Fibroblast of pulmonary artery (primary cell): ENCODE results near the gene GPR137.

ENCODE experiments used
- DNase-seq: peaks from one replicate; pipeline ENCODE4 v3.0.0-alpha.2; 2010; ENCODE audit warnings: low read depth
- H3K4me3 ChIP-seq: replicated peaks from 2 replicates; pipeline ENCODE4 v1.5.1; 2011; ENCODE audit warnings: low read depth, mild to moderate bottlenecking, control low read depth, low read length, moderate library complexity
- CTCF ChIP-seq: IDR thresholded peaks from 2 replicates; pipeline ENCODE4 v1.5.1; 2011; ENCODE audit warnings: mild to moderate bottlenecking, control low read depth, low read length, inconsistent platforms; ENCODE audit errors: missing control alignments

GPR137 gene

GRCh38 chr11:64288353-64288750 lies 2.7 kb downstream of the GPR137 start:
- no peak for DNase-seq
- no peak for TF ChIP-seq CTCF
- H3K4me3 ChIP-seq: no peak overlapping the region

DNA sequence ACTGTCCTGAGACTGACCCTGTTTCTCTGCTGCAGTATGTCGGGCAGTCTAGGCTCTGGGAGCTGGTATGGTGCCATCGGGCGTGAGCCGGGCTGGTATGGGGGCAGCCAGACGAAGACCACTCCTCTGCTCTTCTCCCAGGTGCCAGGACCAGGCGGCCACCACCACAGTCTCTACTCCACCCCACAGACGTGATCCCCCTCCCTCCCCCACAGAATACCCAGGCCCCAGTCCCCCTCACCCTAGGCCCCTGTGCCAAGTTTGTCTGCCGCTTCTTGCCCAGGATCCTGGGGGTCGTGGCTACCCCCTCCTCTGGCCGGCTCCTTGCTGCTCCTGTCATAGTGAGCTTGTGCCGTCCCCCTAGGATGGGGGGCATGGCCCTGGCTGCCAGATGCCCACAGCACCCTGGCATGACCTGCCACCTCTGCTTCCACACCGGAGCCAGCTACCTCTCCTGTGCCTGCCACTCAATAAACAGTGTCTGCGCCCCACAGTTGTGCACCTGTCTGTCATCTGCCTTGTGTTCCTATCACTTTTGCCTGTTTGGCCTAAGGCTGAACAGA lies 3.4 kb downstream of the GPR137 start:
- TF ChIP-seq CTCF: no peak
- no peak overlapping the region for H3K4me3 ChIP-seq
- DNase-seq: no peak

DNA sequence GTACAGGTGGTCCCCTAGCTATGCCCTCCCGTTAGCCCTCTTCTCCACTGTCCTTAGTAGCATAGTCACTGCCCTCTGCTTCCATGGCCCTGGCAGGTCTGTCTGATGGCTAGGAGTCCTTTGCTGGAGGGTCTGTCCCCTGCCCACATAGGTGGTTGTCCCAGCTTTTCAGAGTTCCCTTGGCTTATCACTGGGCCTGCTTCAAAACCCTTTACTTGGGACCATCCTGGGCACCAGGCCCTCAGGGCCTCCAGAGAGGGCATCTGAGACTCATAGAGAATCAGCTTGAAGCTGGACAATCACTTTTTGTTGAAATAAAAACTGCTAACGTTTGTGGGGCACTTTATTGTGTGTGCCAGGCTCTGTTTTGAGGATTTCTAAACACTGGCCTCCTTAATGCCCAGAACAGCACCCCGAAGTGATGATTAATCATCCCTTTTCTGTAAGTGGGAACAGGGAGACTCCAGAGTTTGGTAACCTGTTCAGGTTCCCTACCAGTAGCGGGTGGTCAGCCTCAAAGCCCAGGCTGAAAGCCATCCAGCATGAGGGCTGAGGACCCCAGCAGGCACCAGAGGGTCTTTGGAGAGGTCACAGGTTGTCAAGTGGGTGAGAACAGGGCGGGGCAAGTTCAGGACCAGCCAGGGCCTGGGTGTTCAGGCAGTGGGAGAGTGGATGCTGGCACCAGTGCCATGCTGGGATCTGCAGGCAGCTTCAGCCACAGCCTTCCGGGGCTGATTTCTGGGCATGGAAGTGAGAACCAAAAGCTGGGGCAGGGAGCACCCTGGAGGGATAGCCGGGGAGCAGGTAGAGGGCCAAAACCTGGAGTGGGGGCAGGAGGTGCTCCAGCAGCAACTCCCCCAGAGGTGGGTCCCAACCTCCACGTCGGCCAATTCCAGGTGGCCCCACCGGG lies 5.0 kb downstream of the GPR137 start:
- no peak for DNase-seq
- TF ChIP-seq CTCF: no peak
- no peak overlapping the region for H3K4me3 ChIP-seq

DNA sequence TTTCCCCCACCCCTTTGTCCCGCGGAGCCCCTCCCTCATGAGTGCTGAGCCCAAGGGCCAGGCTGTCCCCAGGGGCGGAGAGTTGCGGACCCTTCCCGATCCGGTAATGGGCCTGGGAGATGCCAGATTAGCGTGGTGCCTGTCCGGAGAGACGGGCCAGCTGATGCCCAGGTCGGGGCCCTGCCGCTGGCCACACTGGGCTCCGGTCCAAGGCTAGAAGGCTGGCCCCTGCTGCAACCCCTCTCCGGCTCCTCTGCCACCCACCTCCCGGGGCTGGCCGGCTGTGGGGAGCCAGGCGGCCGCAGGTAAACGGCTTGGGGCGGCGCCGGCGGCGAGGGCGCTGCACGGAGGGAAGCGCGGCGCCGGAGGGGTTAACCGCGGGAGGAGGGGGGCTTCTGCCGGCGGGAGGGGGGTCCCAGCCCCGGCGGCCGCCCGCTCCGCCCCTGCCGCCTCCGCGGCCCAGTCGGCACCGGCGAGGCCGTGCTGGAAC lies 5.7 kb downstream of the GPR137 start, which contains the start of gene KCNK4:
TSS of gene KCNK4 (plus strand) at position 41 of the 490 bp plus-strand sequence. CDS start 1,717 bp downstream, outside the sequence.
- H3K4me3 ChIP-seq: no peak within 1 kb of the TSS
- no peak for TF ChIP-seq CTCF
- DNase-seq: no peak

GRCh38 chr11:64291752-64292459 lies 6.3 kb downstream of the GPR137 start:
- no peak for DNase-seq
- H3K4me3 ChIP-seq: no peak overlapping the region
- no peak for TF ChIP-seq CTCF

DNA sequence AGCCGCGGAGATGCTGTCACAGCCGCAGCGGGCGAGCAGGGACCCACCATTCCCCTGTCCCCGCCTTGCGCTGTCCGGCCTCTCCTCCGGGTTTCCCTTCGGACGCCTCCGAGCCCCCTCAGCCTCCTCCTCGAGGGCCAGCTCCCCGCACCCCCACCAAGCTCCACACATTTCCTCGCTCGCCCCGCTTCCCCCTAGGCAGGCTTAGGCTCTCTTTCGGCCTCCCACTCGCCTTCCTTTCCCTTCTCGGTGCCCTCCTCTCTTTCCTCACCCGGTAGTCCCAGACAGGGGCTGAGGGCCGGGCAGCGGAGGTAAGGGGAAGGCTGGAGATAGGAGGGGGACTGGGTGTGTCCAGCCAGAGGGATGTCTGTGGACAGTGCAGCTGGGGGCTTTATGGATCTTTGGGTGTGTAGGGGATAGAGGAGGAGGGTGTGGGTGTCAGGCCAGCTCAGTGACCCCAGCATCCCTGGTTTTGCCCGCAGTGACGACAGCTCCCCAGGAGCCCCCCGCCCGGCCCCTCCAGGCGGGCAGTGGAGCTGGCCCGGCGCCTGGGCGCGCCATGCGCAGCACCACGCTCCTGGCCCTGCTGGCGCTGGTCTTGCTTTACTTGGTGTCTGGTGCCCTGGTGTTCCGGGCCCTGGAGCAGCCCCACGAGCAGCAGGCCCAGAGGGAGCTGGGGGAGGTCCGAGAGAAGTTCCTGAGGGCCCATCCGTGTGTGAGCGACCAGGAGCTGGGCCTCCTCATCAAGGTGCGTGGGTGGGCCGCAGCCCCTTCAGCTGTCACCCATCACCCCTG lies 7.0 kb downstream of the GPR137 start:
- no peak for DNase-seq
- no peak overlapping the region for H3K4me3 ChIP-seq
- no peak for TF ChIP-seq CTCF
